CD4-positive, CD25-positive, alpha-beta regulatory T cell (primary cell): ENCODE results near the gene CLDN11. TPM values are rescaled to one million over a fixed set of nuclear protein-coding genes. Genes with fewer than 3 reads are reported as not detected.
A peak's percentile ranks its signal among the peaks of the same experiment; 100 is the strongest.

Source experiments
- ATAC-seq, 2 donors: fragments of 150-1000 bp; cut with Tn5 transposase; one replicate each; pipeline ENCODE4 v1.10.0; 2021; ENCODE audit warnings: low read depth in 2 of 2, moderate number of reproducible peaks in 2 of 2, moderate library complexity in 1 of 2
- DNase-seq, 3 donors: peaks; one replicate each; pipeline versions ENCODE4 v3.0.0 to v3.0.0-alpha.2; 2012 to 2022; ENCODE audit warnings: mixed read lengths in 1 of 3
- H3K27ac ChIP-seq: one replicate; pipeline ENCODE4 v1.7.0; 2013; ENCODE audit warnings: mild to moderate bottlenecking, low read length; ENCODE audit not compliant: insufficient read depth, poor library complexity, severe bottlenecking
- H3K27me3 ChIP-seq: one replicate; pipeline ENCODE4 v1.7.0; 2013; ENCODE audit warnings: low read length; ENCODE audit not compliant: control insufficient read depth, insufficient read depth
- H3K36me3 ChIP-seq: one replicate; pipeline ENCODE4 v1.7.0; 2013; ENCODE audit warnings: mild to moderate bottlenecking, low read length, moderate library complexity; ENCODE audit not compliant: control insufficient read depth, insufficient read depth
- H3K4me1 ChIP-seq: 2 replicates; pipeline ENCODE4 v1.7.0; 2013; ENCODE audit warnings: mild to moderate bottlenecking, low read length; ENCODE audit not compliant: insufficient read depth, control insufficient read depth, poor library complexity, severe bottlenecking
- H3K4me3 ChIP-seq: one replicate; pipeline ENCODE4 v1.7.0; 2013; ENCODE audit warnings: low read depth, mild to moderate bottlenecking, low read length, moderate library complexity
- H3K9me3 ChIP-seq, 2 experiments: 1 replicate in 1 of 2; 2 replicates in 1 of 2; pipeline ENCODE4 v1.7.0; 2013; ENCODE audit warnings: low read length in 2 of 2, mild to moderate bottlenecking in 1 of 2, moderate library complexity in 1 of 2; ENCODE audit not compliant: control insufficient read depth in 2 of 2
- H3K27ac Mint-ChIP-seq, 3 donors: one replicate each; pipeline ENCODE4 v1.8.0; 2020 to 2022; ENCODE audit warnings: mild to moderate bottlenecking in 3 of 3, mixed read lengths in 3 of 3, moderate library complexity in 2 of 3
- H3K27me3 Mint-ChIP-seq: one replicate; pipeline ENCODE4 v1.8.0; 2022; ENCODE audit warnings: mild to moderate bottlenecking, mixed read lengths
- H3K36me3 Mint-ChIP-seq: one replicate; pipeline ENCODE4 v1.8.0; 2020; ENCODE audit warnings: mixed read lengths
- H3K4me1 Mint-ChIP-seq, 4 donors: one replicate each; pipeline ENCODE4 v1.8.0; 2020 to 2022; ENCODE audit warnings: mixed read lengths in 4 of 4, mild to moderate bottlenecking in 1 of 4
- H3K4me3 Mint-ChIP-seq, 4 donors: one replicate each; pipeline ENCODE4 v1.8.0; 2020 to 2022; ENCODE audit warnings: mild to moderate bottlenecking in 4 of 4, mixed read lengths in 4 of 4, moderate library complexity in 3 of 4
- H3K9me3 Mint-ChIP-seq, 7 donors: one replicate each; pipeline ENCODE4 v1.8.0; 2020 to 2022; ENCODE audit warnings: mixed read lengths in 7 of 7, mild to moderate bottlenecking in 3 of 7, moderate library complexity in 2 of 7
- polyA plus RNA-seq, 4 donors: library from polyadenylated mRNA; unstranded; fragments of 300-500 nt; fragmentation: Illumina TruSeq; gene quantifications; one replicate each; pipeline ENCODE4 v1.2.3, GENCODE V29; 2021
- total RNA-seq: library from RNA; stranded (reverse); gene quantifications from one replicate; pipeline ENCODE4 v1.2.3, GENCODE V29; 2022

Gene CLDN11
- total and polyA plus RNA-seq, 5 donors from 2014 or later = not detected

GRCh38 chr3:170420307-170420821, 1.7 kb downstream of the CLDN11 start:
- no peaks in the 10 kb centered on the region for H3K36me3 ChIP-seq
- Mint-ChIP-seq H3K36me3 (no peaks in the 10 kb centered on the region), H3K4me1 (peaks cover 0 to 15% (median 6%) of the 10 kb centered on the region in 4 donors), H3K4me3 (peak overlapping the region in 2 of 4 donors; percentile 15 to 26), H3K9me3 (no peaks in the 10 kb centered on the region), H3K27ac (no peak overlapping the region), H3K27me3 (peaks cover 42% of the 10 kb centered on the region)
- peaks cover 15% of the 10 kb centered on the region for H3K4me1 ChIP-seq
- no peak for DNase-seq
- H3K27ac ChIP-seq = no peak overlapping the region
- H3K9me3 ChIP-seq = no peaks in the 10 kb centered on the region
- H3K4me3 ChIP-seq = no peak overlapping the region
- ATAC-seq = no peak
- H3K27me3 ChIP-seq = peaks cover 21% of the 10 kb centered on the region

GRCh38 chr3:170421111-170421641, 2.5 kb downstream of the CLDN11 start:
- Mint-ChIP-seq H3K4me3 (no peak overlapping the region), H3K27ac (no peak overlapping the region), H3K4me1 (peaks cover 0 to 15% (median 6%) of the 10 kb centered on the region in 4 donors), H3K9me3 (no peaks in the 10 kb centered on the region), H3K36me3 (no peaks in the 10 kb centered on the region), H3K27me3 (peaks cover 40% of the 10 kb centered on the region)
- DNase-seq = no peak
- no peak for ATAC-seq
- Histone ChIP-seq H3K4me3 (no peak overlapping the region), H3K9me3 (no peaks in the 10 kb centered on the region), H3K27ac (no peak overlapping the region), H3K27me3 (peaks cover 21% of the 10 kb centered on the region), H3K4me1 (peaks cover 15% of the 10 kb centered on the region), H3K36me3 (no peaks in the 10 kb centered on the region)

GRCh38 chr3:170421758-170422157, 3.1 kb downstream of the CLDN11 start:
- H3K9me3 ChIP-seq = no peaks in the 10 kb centered on the region
- H3K4me1 Mint-ChIP-seq = peaks cover 0 to 15% (median 6%) of the 10 kb centered on the region in 4 donors

GRCh38 chr3:170423001-170423615, 4.4 kb downstream of the CLDN11 start:
- Mint-ChIP-seq H3K36me3 (no peaks in the 10 kb centered on the region), H3K4me1 (peaks cover 0 to 12% (median 6%) of the 10 kb centered on the region in 4 donors), H3K27ac (no peak overlapping the region), H3K9me3 (no peaks in the 10 kb centered on the region), H3K4me3 (no peak overlapping the region), H3K27me3 (peaks cover 30% of the 10 kb centered on the region)
- no peaks in the 10 kb centered on the region for H3K9me3 ChIP-seq
- H3K36me3 ChIP-seq = no peaks in the 10 kb centered on the region
- peaks cover 15% of the 10 kb centered on the region for H3K4me1 ChIP-seq
- no peak overlapping the region for H3K4me3 ChIP-seq
- no peak for ATAC-seq
- H3K27me3 ChIP-seq = peaks cover 11% of the 10 kb centered on the region
- H3K27ac ChIP-seq = no peak overlapping the region
- DNase-seq = no peak

More at GRCh38 chr3:170421758-170422157, 3.1 kb downstream of the CLDN11 start:
- H3K27ac ChIP-seq = no peak overlapping the region
- Mint-ChIP-seq H3K4me3 (no peak overlapping the region), H3K9me3 (no peaks in the 10 kb centered on the region), H3K27me3 (peaks cover 34% of the 10 kb centered on the region), H3K36me3 (no peaks in the 10 kb centered on the region), H3K27ac (no peak overlapping the region)
- peaks cover 21% of the 10 kb centered on the region for H3K27me3 ChIP-seq
- H3K4me3 ChIP-seq = no peak overlapping the region
- peaks cover 15% of the 10 kb centered on the region for H3K4me1 ChIP-seq
- H3K36me3 ChIP-seq = no peaks in the 10 kb centered on the region
- ATAC-seq (no peak), DNase-seq (no peak)

- ATAC-seq = no peak
- peaks cover 1% of the 10 kb centered on the region for H3K4me1 ChIP-seq
Measured at GRCh38 chr3:170424879-170425278, 6.2 kb downstream of the CLDN11 start.

GRCh38 chr3:170425491-170426239, 7.0 kb downstream of the CLDN11 start:
- DNase-seq (no peak), ATAC-seq (no peak)
- peaks cover 0 to 11% (median 6%) of the 10 kb centered on the region in 4 donors for H3K4me1 Mint-ChIP-seq
- Histone ChIP-seq H3K27ac (no peak overlapping the region), H3K9me3 (no peaks in the 10 kb centered on the region), H3K27me3 (peaks cover 5% of the 10 kb centered on the region), H3K4me1 (no peaks in the 10 kb centered on the region), H3K4me3 (no peak overlapping the region), H3K36me3 (no peaks in the 10 kb centered on the region)
- no peaks in the 10 kb centered on the region for H3K9me3 Mint-ChIP-seq
- peaks cover 19% of the 10 kb centered on the region for H3K27me3 Mint-ChIP-seq
- no peaks in the 10 kb centered on the region for H3K36me3 Mint-ChIP-seq
- no peak overlapping the region for H3K4me3 Mint-ChIP-seq
- no peak overlapping the region for H3K27ac Mint-ChIP-seq

More at GRCh38 chr3:170424879-170425278, 6.2 kb downstream of the CLDN11 start:
- Mint-ChIP-seq H3K36me3 (no peaks in the 10 kb centered on the region), H3K4me1 (peaks cover 0 to 11% (median 8%) of the 10 kb centered on the region in 4 donors), H3K27me3 (peaks cover 25% of the 10 kb centered on the region), H3K4me3 (no peak overlapping the region), H3K27ac (no peak overlapping the region), H3K9me3 (no peaks in the 10 kb centered on the region)
- Histone ChIP-seq H3K27me3 (peaks cover 7% of the 10 kb centered on the region), H3K4me3 (no peak overlapping the region), H3K27ac (no peak overlapping the region), H3K36me3 (no peaks in the 10 kb centered on the region), H3K9me3 (no peaks in the 10 kb centered on the region)
- DNase-seq = no peak

- H3K36me3 Mint-ChIP-seq = no peaks in the 10 kb centered on the region
- no peak for ATAC-seq
- Histone ChIP-seq H3K36me3 (no peaks in the 10 kb centered on the region), H3K4me3 (no peak overlapping the region), H3K27me3 (peaks cover 4% of the 10 kb centered on the region), H3K27ac (no peak overlapping the region), H3K4me1 (no peaks in the 10 kb centered on the region), H3K9me3 (no peaks in the 10 kb centered on the region)
- no peak overlapping the region for H3K4me3 Mint-ChIP-seq
- no peaks in the 10 kb centered on the region for H3K9me3 Mint-ChIP-seq
- no peak for DNase-seq
- peaks cover 19% of the 10 kb centered on the region for H3K27me3 Mint-ChIP-seq
- no peak overlapping the region for H3K27ac Mint-ChIP-seq
- H3K4me1 Mint-ChIP-seq = peaks cover 0 to 11% (median 6%) of the 10 kb centered on the region in 4 donors
Measured at GRCh38 chr3:170426240-170426797, 7.7 kb downstream of the CLDN11 start.
